GM12878 (cell line): ENCODE measurements around the gene LSMEM2. TPM values are rescaled to one million over a fixed set of nuclear protein-coding genes. Genes with fewer than 3 reads are reported as not detected.

ENCODE experiments used
- ATAC-seq: fragments of 200-7000 bp; cut with Tn5 transposase; 3 replicates; pipeline ENCODE4 v1.9.1; 2020; ENCODE audit warnings: mild to moderate bottlenecking, moderate library complexity
- BruUV-seq: library from RNA; stranded (reverse); fragments of 400-500 nt; replicated peaks from 2 replicates; lab custom pipeline; 2021; lab: Mats Ljungman, UMichigan
- CTCF ChIA-PET: fragments of 300-600 bp; sonication (Branson Sonifier 250); formaldehyde crosslinking; extraction: SDS; loops from one replicate; lab custom pipeline; 2021; ENCODE audit warnings: inconsistent platforms; lab: Yijun Ruan, JAX
- POLR2A ChIA-PET: fragments of 350-600 bp; formaldehyde crosslinking; extraction: SDS; loops from one replicate; lab custom pipeline; 2021; ENCODE audit warnings: inconsistent platforms; lab: Charles Lee
- RAD21 ChIA-PET: fragments of 300-600 bp; sonication (Branson Sonifier 250); formaldehyde crosslinking; loops from one replicate; lab custom pipeline; 2023; ENCODE audit warnings: antibody characterized with exemption; ENCODE audit not compliant: unreplicated experiment; lab: Charles Lee
- SMC1A ChIA-PET: fragments of 300-600 bp; sonication (Branson Sonifier 250); formaldehyde crosslinking; loops from one replicate; lab custom pipeline; 2023; ENCODE audit not compliant: unreplicated experiment, uncharacterized antibody; lab: Charles Lee
- DNase-seq: peaks from one replicate; pipeline ENCODE4 v3.0.0-alpha.2; 2011; ENCODE audit warnings: low read depth, low spot score
- FAIRE-seq: peaks from 3 replicates; lab custom pipeline; 2011; peaks lifted over from hg19 to GRCh38; lab: Jason Lieb, UNC
- H2AFZ ChIP-seq: 2 replicates; pipeline ENCODE4 v1.6.0; 2011; ENCODE audit warnings: low read depth, low read length, control low read depth; ENCODE audit not compliant: control insufficient read depth
- H3K27ac ChIP-seq: 2 replicates; pipeline ENCODE4 v1.5.1; 2011; ENCODE audit warnings: control low read depth; ENCODE audit not compliant: control insufficient read depth, insufficient read depth
- H3K27me3 ChIP-seq, 2 experiments: replicated peaks in 1 of 2; 2 replicates each; pipeline versions ENCODE4 v1.6.0 to v1.6.1; 2011; ENCODE audit warnings: low read length in 1 of 2; ENCODE audit not compliant: control insufficient read depth in 2 of 2, insufficient read depth in 2 of 2
- H3K36me3 ChIP-seq, 2 experiments: 2 replicates each; pipeline ENCODE4 v1.5.1; 2011; ENCODE audit warnings: low read length in 1 of 2; ENCODE audit not compliant: control insufficient read depth in 2 of 2, insufficient read depth in 2 of 2
- H3K4me1 ChIP-seq: 2 replicates; pipeline ENCODE4 v1.6.1; 2011; ENCODE audit warnings: mild to moderate bottlenecking, low read length, moderate library complexity, mixed read lengths; ENCODE audit not compliant: control insufficient read depth, insufficient read depth
- H3K4me2 ChIP-seq: 2 replicates; pipeline ENCODE4 v1.6.0; 2011; ENCODE audit warnings: control low read depth; ENCODE audit not compliant: control insufficient read depth, insufficient read depth
- H3K4me3 ChIP-seq: fragments of 200-600 bp; sonication (generic); 2 replicates; pipeline ENCODE4 v1.5.1; 2016
- H3K79me2 ChIP-seq: 2 replicates; pipeline ENCODE4 v1.6.0; 2011; ENCODE audit warnings: low read length; ENCODE audit not compliant: control insufficient read depth, insufficient read depth
- H3K9ac ChIP-seq: 2 replicates; pipeline ENCODE4 v1.8.0; 2011; ENCODE audit warnings: low read length, control low read depth, mixed read lengths; ENCODE audit not compliant: control insufficient read depth, insufficient read depth
- H3K9me3 ChIP-seq: replicated peaks from 3 replicates; pipeline ENCODE4 v1.5.1; 2011; ENCODE audit warnings: mild to moderate bottlenecking, low read length; ENCODE audit not compliant: control insufficient read depth, insufficient read depth
- H4K20me1 ChIP-seq: 2 replicates; pipeline ENCODE4 v1.6.0; 2011; ENCODE audit not compliant: control insufficient read depth, insufficient read depth
- EP300 ChIP-seq, 2 experiments: fragments of 150-350 bp in 1 of 2; IDR thresholded peaks; 2 replicates each; pipeline ENCODE4 v1.6.1; 2011 to 2012; ENCODE audit warnings: low read depth in 2 of 2, low read length in 2 of 2, borderline replicate concordance in 1 of 2, improper control_type of control experiment in 1 of 2, inconsistent platforms in 1 of 2; ENCODE audit not compliant: control insufficient read depth in 1 of 2
- ZNF622 ChIP-seq: fragments of 450-650 bp; IDR thresholded peaks from 2 replicates; pipeline ENCODE4 v1.6.1; 2017; ENCODE audit warnings: mild to moderate bottlenecking, inconsistent platforms
- WGBS: methylation state at CpG from one replicate; pipeline ENCODE4 v1.1.6; 2016; ENCODE audit warnings: low lambda C conversion rate; ENCODE audit not compliant: insufficient replicate concordance, insufficient coverage; ENCODE audit errors: missing lambda C conversion rate; 5-methylcytosine and 5-hydroxymethylcytosine counted together
- in situ Hi-C: fragments of 300-500 bp; cut with MboI; formaldehyde crosslinking; loops from 9 replicates; pipeline ENCODE4 v1.14.3; 2018; ENCODE audit warnings: mixed read lengths
- intact Hi-C: fragments of 100-400 bp; cut with micrococcal nuclease; formaldehyde crosslinking; loops from one replicate; pipeline ENCODE4 v1.14.2; 2022; ENCODE audit not compliant: unreplicated experiment
- polyA plus RNA-seq, 11 experiments: library from polyadenylated mRNA; depleted of rRNA in 4 of 11; unstranded in 6 of 11; stranded (reverse) in 5 of 11; fragments of >200 nt; fragmentation: Nextera tagmentation in 4 of 11; fragmentation: Illumina TruSeq in 1 of 11; extraction: Ambion mirVana in 4 of 11; extraction: Trizol in 1 of 11; gene quantifications; 1 replicate in 1 of 11; 2 replicates in 10 of 11; pipeline versions ENCODE4 v1.2.1 to v1.2.3, GENCODE V29; 2011 to 2016; ENCODE audit warnings: inconsistent platforms in 2 of 11, missing spikeins in 2 of 11, low read depth in 1 of 11
- total RNA-seq, 4 experiments: library from RNA; depleted of rRNA in 3 of 4; stranded (reverse); fragments of >200 nt in 3 of 4; fragmentation: Illumina TruSeq in 1 of 4; extraction: Trizol in 1 of 4; gene quantifications; 2 replicates each; pipeline versions ENCODE4 v1.2.1 to v1.2.3, GENCODE V29; 2013 to 2021
- TF ChIP-seq, protein P1 (sequence below): fragments of 450-650 bp; formaldehyde crosslinking; IDR thresholded peaks from 2 replicates; pipeline ENCODE4 v1.4.0; 2022; ENCODE audit warnings: mild to moderate bottlenecking, moderate library complexity
- TF ChIP-seq, protein P2 (sequence below): fragments of 450-650 bp; IDR thresholded peaks from 2 replicates; pipeline ENCODE4 v1.6.1; 2017; ENCODE audit warnings: mild to moderate bottlenecking, low read depth, inconsistent platforms; ENCODE audit not compliant: poor library complexity, severe bottlenecking
- TF ChIP-seq, protein P3 (sequence below): IDR thresholded peaks from 2 replicates; pipeline ENCODE4 v1.6.1; 2011; ENCODE audit warnings: borderline replicate concordance, low read depth, mild to moderate bottlenecking, moderate library complexity, low read length; ENCODE audit not compliant: insufficient read depth, poor library complexity, severe bottlenecking
- TF ChIP-seq, protein P4 (sequence below): IDR thresholded peaks from 2 replicates; pipeline ENCODE4 v1.6.1; 2011; ENCODE audit warnings: mild to moderate bottlenecking, low read depth, low read length, moderate library complexity; ENCODE audit not compliant: insufficient replicate concordance

Gene LSMEM2
- total and polyA plus RNA-seq, 10 of the 15 experiments (the other 5 are each of a cell fraction or from before 2014, with no cell fraction given), result 0.17 TPM; not detected in 9

DNA sequence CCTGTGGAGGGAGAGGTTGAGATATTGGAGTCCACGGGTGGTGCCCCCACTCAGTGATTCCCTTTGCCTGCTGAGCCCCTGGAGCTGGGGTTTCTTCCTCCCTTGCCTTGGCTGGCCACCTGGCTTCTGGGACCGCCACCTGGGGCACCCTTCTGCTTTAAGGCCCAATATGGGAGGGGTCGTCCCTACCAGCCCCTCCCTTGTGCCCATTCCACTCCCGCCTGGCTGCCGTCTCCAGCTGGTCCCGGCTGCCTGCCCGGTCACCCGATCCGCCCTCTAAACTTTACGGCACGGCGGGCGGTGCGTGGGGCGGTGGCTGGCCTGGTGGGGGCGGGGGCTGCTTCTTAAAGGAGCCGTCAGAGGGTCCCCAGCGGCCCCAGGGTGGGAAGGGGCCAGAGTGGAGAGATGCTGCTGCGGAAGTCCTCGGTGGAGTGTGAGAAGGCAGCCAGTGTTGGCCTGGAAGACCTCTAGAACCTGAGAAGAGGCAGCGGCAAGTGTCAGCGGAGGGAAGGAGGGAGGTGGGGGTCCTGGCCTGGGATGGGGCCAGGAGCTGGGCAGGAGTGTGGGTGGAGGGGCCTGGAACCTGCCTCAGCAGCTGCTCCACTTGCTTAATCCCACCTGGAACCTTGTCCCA is 11.5 kb upstream of the LSMEM2 start (continued):
- TF ChIP-seq, protein P1, sequence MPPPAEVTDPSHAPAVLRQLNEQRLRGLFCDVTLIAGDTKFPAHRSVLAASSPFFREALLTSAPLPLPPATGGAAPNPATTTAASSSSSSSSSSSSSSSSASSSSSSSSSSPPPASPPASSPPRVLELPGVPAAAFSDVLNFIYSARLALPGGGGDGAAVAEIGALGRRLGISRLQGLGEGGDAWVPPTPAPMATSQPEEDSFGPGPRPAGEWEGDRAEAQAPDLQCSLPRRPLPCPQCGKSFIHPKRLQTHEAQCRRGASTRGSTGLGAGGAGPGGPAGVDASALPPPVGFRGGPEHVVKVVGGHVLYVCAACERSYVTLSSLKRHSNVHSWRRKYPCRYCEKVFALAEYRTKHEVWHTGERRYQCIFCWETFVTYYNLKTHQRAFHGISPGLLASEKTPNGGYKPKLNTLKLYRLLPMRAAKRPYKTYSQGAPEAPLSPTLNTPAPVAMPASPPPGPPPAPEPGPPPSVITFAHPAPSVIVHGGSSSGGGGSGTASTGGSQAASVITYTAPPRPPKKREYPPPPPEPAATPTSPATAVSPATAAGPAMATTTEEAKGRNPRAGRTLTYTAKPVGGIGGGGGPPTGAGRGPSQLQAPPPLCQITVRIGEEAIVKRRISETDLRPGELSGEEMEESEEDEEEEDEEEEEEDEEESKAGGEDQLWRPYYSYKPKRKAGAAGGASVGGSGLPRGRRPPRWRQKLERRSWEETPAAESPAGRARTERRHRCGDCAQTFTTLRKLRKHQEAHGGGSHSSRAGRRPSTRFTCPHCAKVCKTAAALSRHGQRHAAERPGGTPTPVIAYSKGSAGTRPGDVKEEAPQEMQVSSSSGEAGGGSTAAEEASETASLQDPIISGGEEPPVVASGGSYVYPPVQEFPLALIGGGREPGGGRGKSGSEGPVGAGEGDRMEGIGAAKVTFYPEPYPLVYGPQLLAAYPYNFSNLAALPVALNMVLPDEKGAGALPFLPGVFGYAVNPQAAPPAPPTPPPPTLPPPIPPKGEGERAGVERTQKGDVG (CRISPR knock-in tag), result no peak
- no peak for TF ChIP-seq ZNF622

DNA sequence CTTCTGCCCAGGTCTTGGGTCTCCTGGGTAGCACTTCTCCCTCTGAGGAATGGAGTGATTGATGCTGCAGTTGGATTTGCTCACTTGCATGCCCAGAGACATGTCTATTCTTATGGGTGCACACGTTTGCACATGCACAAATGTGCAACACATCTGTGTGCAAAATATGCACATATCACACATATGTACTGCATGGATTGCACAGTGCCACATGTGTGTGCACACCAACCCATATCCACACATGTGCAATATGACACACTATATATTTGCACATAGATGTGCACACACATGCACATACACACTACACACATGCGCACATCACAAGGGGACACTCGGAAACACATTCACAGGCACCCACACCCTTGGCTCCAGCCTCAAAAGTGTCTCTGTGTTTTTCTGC is 10.6 kb upstream of the LSMEM2 start:
- ChIA-PET POLR2A (no interaction called here), SMC1A (no interaction called here), CTCF (interaction anchor here (1.8 kb wide), 1 partner anchor 22 kb away, joined by 6 read pairs; no protein-coding TSS in a partner anchor), RAD21 (no interaction called here)
- FAIRE-seq, result no peak
- in situ Hi-C loops, result no loop called here
- Histone ChIP-seq H3K27me3 (peaks cover 0 to 4% of the 10 kb centered on the region in 2 experiments; a peak in 1 of 4 replicates), H4K20me1 (no peaks in the 10 kb centered on the region), H2AFZ (no peak overlapping the region), H3K4me2 (no peak overlapping the region), H3K4me1 (peaks cover 5% of the 10 kb centered on the region), H3K9me3 (no peaks in the 10 kb centered on the region), H3K9ac (no peak overlapping the region), H3K4me3 (no peak overlapping the region), H3K27ac (no peak overlapping the region), H3K36me3 (no peaks in the 10 kb centered on the region), H3K79me2 (no peaks in the 10 kb centered on the region)
- no peak for ATAC-seq
- 33% methylated on average over 3 of the region's 3 CpGs for WGBS
- no TSS peak for BruUV-seq
- DNase-seq, result no peak
- intact Hi-C loops, result no loop called here
- TF ChIP-seq, protein P2, sequence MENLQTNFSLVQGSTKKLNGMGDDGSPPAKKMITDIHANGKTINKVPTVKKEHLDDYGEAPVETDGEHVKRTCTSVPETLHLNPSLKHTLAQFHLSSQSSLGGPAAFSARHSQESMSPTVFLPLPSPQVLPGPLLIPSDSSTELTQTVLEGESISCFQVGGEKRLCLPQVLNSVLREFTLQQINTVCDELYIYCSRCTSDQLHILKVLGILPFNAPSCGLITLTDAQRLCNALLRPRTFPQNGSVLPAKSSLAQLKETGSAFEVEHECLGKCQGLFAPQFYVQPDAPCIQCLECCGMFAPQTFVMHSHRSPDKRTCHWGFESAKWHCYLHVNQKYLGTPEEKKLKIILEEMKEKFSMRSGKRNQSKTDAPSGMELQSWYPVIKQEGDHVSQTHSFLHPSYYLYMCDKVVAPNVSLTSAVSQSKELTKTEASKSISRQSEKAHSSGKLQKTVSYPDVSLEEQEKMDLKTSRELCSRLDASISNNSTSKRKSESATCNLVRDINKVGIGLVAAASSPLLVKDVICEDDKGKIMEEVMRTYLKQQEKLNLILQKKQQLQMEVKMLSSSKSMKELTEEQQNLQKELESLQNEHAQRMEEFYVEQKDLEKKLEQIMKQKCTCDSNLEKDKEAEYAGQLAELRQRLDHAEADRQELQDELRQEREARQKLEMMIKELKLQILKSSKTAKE, result no peak
- TF ChIP-seq, protein P3, sequence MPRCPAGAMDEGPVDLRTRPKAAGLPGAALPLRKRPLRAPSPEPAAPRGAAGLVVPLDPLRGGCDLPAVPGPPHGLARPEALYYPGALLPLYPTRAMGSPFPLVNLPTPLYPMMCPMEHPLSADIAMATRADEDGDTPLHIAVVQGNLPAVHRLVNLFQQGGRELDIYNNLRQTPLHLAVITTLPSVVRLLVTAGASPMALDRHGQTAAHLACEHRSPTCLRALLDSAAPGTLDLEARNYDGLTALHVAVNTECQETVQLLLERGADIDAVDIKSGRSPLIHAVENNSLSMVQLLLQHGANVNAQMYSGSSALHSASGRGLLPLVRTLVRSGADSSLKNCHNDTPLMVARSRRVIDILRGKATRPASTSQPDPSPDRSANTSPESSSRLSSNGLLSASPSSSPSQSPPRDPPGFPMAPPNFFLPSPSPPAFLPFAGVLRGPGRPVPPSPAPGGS, result peak; percentile 97
- TF ChIP-seq, protein P4, sequence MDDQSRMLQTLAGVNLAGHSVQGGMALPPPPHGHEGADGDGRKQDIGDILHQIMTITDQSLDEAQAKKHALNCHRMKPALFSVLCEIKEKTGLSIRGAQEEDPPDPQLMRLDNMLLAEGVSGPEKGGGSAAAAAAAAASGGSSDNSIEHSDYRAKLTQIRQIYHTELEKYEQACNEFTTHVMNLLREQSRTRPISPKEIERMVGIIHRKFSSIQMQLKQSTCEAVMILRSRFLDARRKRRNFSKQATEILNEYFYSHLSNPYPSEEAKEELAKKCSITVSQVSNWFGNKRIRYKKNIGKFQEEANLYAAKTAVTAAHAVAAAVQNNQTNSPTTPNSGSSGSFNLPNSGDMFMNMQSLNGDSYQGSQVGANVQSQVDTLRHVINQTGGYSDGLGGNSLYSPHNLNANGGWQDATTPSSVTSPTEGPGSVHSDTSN, result peak; percentile 4
- TF ChIP-seq EP300 (IDR thresholded peaks at IDR 0.05; ENCODE audit: borderline replicate concordance in 1 of 2, control insufficient read depth in 1 of 2, low read depth in 2 of 2, low read length in 2 of 2), result no peak
